Measurements from ENCODE around the gene LHX3. TPM values are rescaled to one million over a fixed set of nuclear protein-coding genes. Genes with fewer than 3 reads are reported as not detected.

Gene LHX3
- total RNA-seq, result not detected in 2 replicates

DNA sequence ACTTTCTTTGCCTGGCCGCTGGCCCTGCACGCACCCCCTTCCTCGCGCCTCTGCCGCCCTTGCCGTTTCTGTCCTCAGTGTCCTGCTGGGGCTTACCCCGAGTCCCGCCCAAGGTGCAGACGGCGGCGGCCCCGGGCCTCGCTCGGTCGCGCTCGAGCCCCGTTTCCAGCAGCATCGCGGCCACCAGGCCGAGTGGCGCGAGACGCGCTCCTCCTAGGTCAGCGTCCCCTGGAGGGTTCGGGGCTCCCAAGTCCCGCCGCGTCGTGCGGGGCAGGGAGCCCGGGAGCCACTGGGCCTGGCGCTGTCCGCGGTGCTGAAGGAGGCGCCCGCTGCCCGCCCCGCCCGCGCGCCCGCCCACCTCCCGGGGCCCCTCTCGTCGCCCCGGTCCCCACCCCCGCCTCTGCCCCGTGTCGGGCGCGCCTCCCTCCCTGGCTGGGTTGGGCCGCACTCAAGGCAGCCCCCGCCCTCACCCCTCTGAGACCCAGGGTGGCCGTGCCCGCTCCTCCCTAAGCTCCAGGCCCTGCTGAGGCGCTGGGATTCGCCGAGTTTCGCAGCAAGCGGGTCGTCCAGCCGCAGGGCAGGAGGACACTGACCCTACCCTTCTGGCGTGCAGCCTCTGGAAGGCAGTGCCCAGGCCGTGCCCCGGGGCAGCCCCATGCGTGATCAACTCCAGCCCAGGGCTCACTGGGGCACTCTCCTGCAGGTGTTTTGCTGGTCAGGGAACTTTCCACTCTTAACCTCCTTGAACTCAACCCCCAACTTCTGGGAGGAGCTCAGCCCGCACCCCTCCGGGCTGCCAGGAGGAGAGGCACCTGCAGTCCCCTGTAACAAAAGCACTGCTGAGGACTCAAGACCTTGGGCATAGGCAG is at the start of gene LHX3:
LHX3 (minus strand) TSS at position 291 of the 869 bp plus-strand sequence; CDS start at position 175, 116 bp downstream.
- DNase-seq (ENCODE audit: low read depth), result no peak
- peaks cover 55% of the 10 kb centered on the region for H3K27me3 ChIP-seq (ENCODE audit: control insufficient read depth, insufficient read depth, low read length)
- H3K36me3 ChIP-seq (ENCODE audit: control insufficient read depth, insufficient read depth, low read length), result no peaks in the 10 kb centered on the region
- TF ChIP-seq, protein P1, sequence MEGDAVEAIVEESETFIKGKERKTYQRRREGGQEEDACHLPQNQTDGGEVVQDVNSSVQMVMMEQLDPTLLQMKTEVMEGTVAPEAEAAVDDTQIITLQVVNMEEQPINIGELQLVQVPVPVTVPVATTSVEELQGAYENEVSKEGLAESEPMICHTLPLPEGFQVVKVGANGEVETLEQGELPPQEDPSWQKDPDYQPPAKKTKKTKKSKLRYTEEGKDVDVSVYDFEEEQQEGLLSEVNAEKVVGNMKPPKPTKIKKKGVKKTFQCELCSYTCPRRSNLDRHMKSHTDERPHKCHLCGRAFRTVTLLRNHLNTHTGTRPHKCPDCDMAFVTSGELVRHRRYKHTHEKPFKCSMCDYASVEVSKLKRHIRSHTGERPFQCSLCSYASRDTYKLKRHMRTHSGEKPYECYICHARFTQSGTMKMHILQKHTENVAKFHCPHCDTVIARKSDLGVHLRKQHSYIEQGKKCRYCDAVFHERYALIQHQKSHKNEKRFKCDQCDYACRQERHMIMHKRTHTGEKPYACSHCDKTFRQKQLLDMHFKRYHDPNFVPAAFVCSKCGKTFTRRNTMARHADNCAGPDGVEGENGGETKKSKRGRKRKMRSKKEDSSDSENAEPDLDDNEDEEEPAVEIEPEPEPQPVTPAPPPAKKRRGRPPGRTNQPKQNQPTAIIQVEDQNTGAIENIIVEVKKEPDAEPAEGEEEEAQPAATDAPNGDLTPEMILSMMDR (IDR thresholded peaks at IDR 0.05; ENCODE audit: insufficient read depth, low read length, poor library complexity, severe bottlenecking), result no peak
- no peak within 1 kb of the TSS for H3K4me3 ChIP-seq (ENCODE audit: low read depth, low read length)

DNA sequence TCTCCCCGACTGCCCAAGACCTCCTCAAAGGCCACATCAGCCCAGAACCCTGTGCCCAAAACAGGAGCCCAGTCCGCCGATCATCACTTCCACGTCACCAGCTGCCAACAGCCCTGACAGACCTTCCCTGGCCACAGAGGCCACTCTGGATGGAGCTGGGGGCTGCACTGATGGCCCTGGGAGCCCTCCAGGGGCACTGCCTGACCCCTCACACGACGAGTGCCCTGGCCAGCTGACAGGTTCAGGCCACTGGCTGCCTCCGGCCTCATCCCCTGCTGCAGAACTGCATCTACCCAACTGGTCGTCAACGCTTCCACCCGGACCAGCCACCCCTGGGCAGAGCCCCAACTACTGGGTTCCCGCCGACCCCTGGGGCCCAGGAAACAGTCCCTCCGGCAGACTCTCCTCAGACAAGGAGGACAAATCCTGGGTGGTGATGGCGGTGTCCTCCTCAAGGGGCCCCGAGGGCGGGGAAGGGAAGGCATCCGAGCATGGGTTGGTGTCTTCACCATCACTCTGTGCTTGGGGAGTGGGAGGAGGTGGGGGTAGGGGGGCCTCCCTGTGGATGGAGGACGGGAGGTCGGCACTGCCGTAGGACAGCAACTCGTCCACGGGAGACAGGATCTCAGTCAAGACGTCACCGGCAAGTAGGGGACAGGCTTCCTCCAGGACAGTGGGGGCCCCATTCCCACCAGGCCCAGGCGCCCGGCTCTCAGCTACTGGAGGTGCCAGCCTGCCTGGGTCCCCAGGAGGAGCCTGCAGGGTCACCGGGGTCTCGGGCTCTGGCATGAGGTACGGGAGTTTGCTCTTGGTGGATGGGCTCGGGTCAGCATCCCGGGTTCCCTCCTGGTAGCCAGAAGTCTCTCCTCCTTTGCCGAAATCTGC is 48.6 kb upstream of the LHX3 start:
- no peak overlapping the region for H3K4me3 ChIP-seq (ENCODE audit: low read depth, low read length)
- TF ChIP-seq, protein P1 (IDR thresholded peaks at IDR 0.05; ENCODE audit: insufficient read depth, low read length, poor library complexity, severe bottlenecking), result no peak
- DNase-seq (ENCODE audit: low read depth), result no peak
- no peaks in the 10 kb centered on the region for H3K36me3 ChIP-seq (ENCODE audit: control insufficient read depth, insufficient read depth, low read length)
- peaks cover 29% of the 10 kb centered on the region for H3K27me3 ChIP-seq (ENCODE audit: control insufficient read depth, insufficient read depth, low read length)

DNA sequence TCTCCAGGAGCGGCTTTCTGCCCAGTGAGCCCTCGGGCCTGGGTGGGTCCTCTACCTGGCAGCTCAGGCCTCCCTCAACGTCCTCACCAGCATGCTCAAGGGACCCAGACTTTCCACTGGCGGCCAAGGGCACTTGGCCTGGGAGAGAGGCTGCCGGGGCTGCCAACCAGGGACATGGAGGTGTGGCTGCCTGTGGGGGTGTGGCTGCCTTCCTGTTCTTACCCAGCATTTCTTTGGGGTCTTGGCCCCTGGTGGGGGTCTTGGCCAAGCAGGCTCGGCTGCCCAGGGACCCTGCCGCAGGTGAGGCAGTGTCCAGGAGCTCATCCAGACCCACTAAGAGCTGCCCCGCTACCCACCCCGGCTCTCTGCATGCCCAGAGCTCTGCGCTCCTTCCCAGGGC is 47.9 kb upstream of the LHX3 start:
- Histone ChIP-seq H3K4me3 (ENCODE audit: low read depth, low read length) (no peak overlapping the region), H3K27me3 (ENCODE audit: control insufficient read depth, insufficient read depth, low read length) (peaks cover 25% of the 10 kb centered on the region), H3K36me3 (ENCODE audit: control insufficient read depth, insufficient read depth, low read length) (no peaks in the 10 kb centered on the region)
- DNase-seq (ENCODE audit: low read depth), result no peak
- TF ChIP-seq, protein P1 (IDR thresholded peaks at IDR 0.05; ENCODE audit: insufficient read depth, low read length, poor library complexity, severe bottlenecking), result no peak

DNA sequence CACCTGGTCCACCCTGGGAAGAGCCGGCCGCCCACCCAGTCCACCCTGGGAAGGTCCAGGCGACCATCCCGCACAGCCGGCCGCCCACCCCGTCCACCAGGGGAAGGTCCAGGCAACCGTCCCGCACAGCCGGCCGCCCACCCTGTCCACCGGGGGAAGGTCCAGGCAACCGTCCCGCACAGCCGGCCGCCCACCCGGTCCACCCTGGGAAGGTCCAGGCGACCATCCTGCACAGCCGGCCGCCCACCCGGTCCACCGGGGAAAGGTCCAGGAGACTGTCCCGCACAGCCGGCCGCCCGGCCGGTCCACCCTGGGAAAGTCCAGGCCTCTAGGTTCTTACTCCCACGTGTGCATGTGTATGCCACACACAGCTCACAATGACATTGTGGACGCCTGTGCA is 47.4 kb upstream of the LHX3 start:
- TF ChIP-seq, protein P1 (IDR thresholded peaks at IDR 0.05; ENCODE audit: insufficient read depth, low read length, poor library complexity, severe bottlenecking), result no peak
- Histone ChIP-seq H3K4me3 (ENCODE audit: low read depth, low read length) (no peak overlapping the region), H3K27me3 (ENCODE audit: control insufficient read depth, insufficient read depth, low read length) (peaks cover 30% of the 10 kb centered on the region), H3K36me3 (ENCODE audit: control insufficient read depth, insufficient read depth, low read length) (no peaks in the 10 kb centered on the region)
- no peak for DNase-seq (ENCODE audit: low read depth)

DNA sequence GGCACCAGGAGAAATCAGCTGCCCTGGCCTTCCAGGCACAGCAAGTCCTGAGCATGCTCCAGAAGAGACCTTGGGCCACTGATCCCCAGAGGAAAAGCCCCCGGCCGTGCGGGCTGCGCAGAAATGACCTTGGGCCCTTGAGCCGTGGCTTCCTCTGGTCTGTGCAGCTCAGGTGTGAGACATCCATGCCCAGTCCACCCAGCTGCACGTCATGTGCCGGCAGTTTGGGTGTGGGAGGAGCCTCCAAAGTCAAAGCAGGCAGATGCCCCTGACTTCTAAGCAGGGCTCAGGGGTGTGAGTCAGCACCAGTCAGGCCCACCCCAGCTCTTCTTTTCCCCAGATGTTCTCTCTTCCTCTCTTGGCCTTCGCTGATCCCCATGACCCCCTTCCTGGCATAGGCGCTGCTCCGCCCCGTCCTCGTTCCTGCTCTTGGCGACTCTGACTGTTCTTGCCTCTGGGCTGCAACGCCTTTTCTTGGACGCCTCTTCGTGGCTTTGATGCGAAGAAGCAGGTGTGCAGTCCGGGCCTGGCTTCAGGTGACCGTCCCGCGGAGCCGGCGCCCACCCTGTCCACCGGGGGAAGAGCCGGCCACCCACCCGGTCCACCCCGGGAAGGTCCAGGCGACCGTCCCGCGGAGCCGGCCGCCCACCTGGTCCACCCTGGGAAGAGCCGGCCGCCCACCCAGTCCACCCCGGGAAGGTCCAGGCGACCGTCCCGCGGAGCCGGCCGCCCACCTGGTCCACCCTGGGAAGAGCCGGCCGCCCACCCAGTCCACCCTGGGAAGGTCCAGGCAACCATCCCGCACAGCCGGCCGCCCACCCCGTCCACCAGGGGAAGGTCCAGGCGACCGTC is 46.6 kb upstream of the LHX3 start:
- peaks cover 38% of the 10 kb centered on the region for H3K27me3 ChIP-seq (ENCODE audit: control insufficient read depth, insufficient read depth, low read length)
- TF ChIP-seq, protein P1 (IDR thresholded peaks at IDR 0.05; ENCODE audit: insufficient read depth, low read length, poor library complexity, severe bottlenecking), result no peak
- no peak for DNase-seq (ENCODE audit: low read depth)
- no peaks in the 10 kb centered on the region for H3K36me3 ChIP-seq (ENCODE audit: control insufficient read depth, insufficient read depth, low read length)
- no peak overlapping the region for H3K4me3 ChIP-seq (ENCODE audit: low read depth, low read length)
